NCI-H1092 treated with DMSO at 0.1 percent for 48 hours (cell line): ENCODE data around the gene PRKN.
"Not testable (repeated sequence)": the region's sequence is repeated elsewhere in the genome, so short reads cannot be mapped to it uniquely, and the experiment has no call there.

Source experiments
- DNase-seq: peaks from one replicate; lab custom pipeline; 2025; lab: John Stamatoyannopoulos, UW

PRKN gene

GRCh38 chr6:161903584-161904212, 823.9 kb downstream of the PRKN start:
- no peak for DNase-seq

- DNase-seq, result no peak
These were observed 825.7 kb downstream of the PRKN start for GRCh38 chr6:161901740-161902426.

- no peak for DNase-seq
These were observed 833.1 kb downstream of the PRKN start for GRCh38 chr6:161894436-161894835.

- no peak for DNase-seq
These were observed 836.0 kb downstream of the PRKN start for GRCh38 chr6:161891542-161891941.

- DNase-seq, result no peak
These were observed 836.7 kb downstream of the PRKN start for GRCh38 chr6:161890832-161891297.

- no peak for DNase-seq
These were observed 837.3 kb downstream of the PRKN start for GRCh38 chr6:161890133-161890831.

- DNase-seq, result no peak
These were observed 838.2 kb downstream of the PRKN start for GRCh38 chr6:161889324-161889723.

- not testable (repeated sequence) for DNase-seq
These were observed 841.0 kb downstream of the PRKN start for GRCh38 chr6:161886545-161886944.

- no peak for DNase-seq
These were observed 842.8 kb downstream of the PRKN start for GRCh38 chr6:161884782-161885181.

GRCh38 chr6:161882196-161882765, 845.3 kb downstream of the PRKN start:
- no peak for DNase-seq

GRCh38 chr6:161880056-161880455, 847.5 kb downstream of the PRKN start:
- DNase-seq, result no peak

- DNase-seq, result no peak
These were observed 851.3 kb downstream of the PRKN start for GRCh38 chr6:161876231-161876630.

GRCh38 chr6:161870236-161870901, 857.2 kb downstream of the PRKN start:
- DNase-seq, result no peak

- DNase-seq, result no peak
These were observed 858.1 kb downstream of the PRKN start for GRCh38 chr6:161869491-161869890.

GRCh38 chr6:161866570-161866969, 861.0 kb downstream of the PRKN start:
- no peak for DNase-seq

GRCh38 chr6:161861061-161861460, 866.5 kb downstream of the PRKN start:
- not testable (repeated sequence) for DNase-seq

GRCh38 chr6:161853657-161854056, 873.9 kb downstream of the PRKN start:
- no peak for DNase-seq

- not testable (repeated sequence) for DNase-seq
These were observed 876.1 kb downstream of the PRKN start for GRCh38 chr6:161851486-161851885.

GRCh38 chr6:161850562-161850961, 877.0 kb downstream of the PRKN start:
- no peak for DNase-seq

- no peak for DNase-seq
These were observed 879.9 kb downstream of the PRKN start for GRCh38 chr6:161847628-161848027.

- no peak for DNase-seq
These were observed 882.8 kb downstream of the PRKN start for GRCh38 chr6:161844804-161845203.

GRCh38 chr6:161843066-161843465, 884.5 kb downstream of the PRKN start:
- DNase-seq, result no peak
